HTR-8/SVneo (cell line): ENCODE results near the gene PTPRG.
A peak's percentile ranks its signal among the peaks of the same experiment; 100 is the strongest.

Source experiments
- DNase-seq: peaks from one replicate; pipeline ENCODE4 v3.0.0; 2011; ENCODE audit warnings: low spot score, mixed read lengths; ENCODE audit not compliant: insufficient read length
- FAIRE-seq: peaks from 2 replicates; lab custom pipeline; 2011; peaks lifted over from hg19 to GRCh38; lab: Jason Lieb, UNC

The PTPRG gene

GRCh38 chr3:62173939-62174515 lies 612.7 kb downstream of the PTPRG start:
- DNase-seq (no peak), FAIRE-seq (no peak)

- FAIRE-seq (no peak), DNase-seq (no peak)
Observed at GRCh38 chr3:62175161-62175560, 613.8 kb downstream of the PTPRG start.

- DNase-seq: no peak
Observed at GRCh38 chr3:62178032-62178431, 616.7 kb downstream of the PTPRG start.

GRCh38 chr3:62178739-62179600 lies 617.6 kb downstream of the PTPRG start:
- no peak for FAIRE-seq

More at GRCh38 chr3:62178032-62178431, 616.7 kb downstream of the PTPRG start:
- FAIRE-seq: no peak

GRCh38 chr3:62180514-62180913 lies 619.1 kb downstream of the PTPRG start:
- FAIRE-seq (no peak), DNase-seq (no peak)

More at GRCh38 chr3:62178739-62179600, 617.6 kb downstream of the PTPRG start:
- DNase-seq: no peak

- FAIRE-seq (no peak), DNase-seq (no peak)
Observed at GRCh38 chr3:62183087-62183486, 621.7 kb downstream of the PTPRG start.

- no peak for FAIRE-seq
- DNase-seq: no peak
Observed at GRCh38 chr3:62183969-62184368, 622.6 kb downstream of the PTPRG start.

- DNase-seq: peak; percentile 18
Observed at GRCh38 chr3:62184559-62184958, 623.2 kb downstream of the PTPRG start.

GRCh38 chr3:62187022-62187431 lies 625.7 kb downstream of the PTPRG start:
- DNase-seq (peak; percentile 18), FAIRE-seq (peak; percentile 16)

More at GRCh38 chr3:62184559-62184958, 623.2 kb downstream of the PTPRG start:
- peak; percentile 13 for FAIRE-seq

GRCh38 chr3:62188681-62189375 lies 627.5 kb downstream of the PTPRG start:
- no peak for FAIRE-seq
- peak; percentile 72 for DNase-seq

- FAIRE-seq: no peak
Observed at GRCh38 chr3:62189376-62189698, 628.0 kb downstream of the PTPRG start.

GRCh38 chr3:62192891-62193290 lies 631.5 kb downstream of the PTPRG start:
- no peak for DNase-seq
- FAIRE-seq: no peak

More at GRCh38 chr3:62189376-62189698, 628.0 kb downstream of the PTPRG start:
- no peak for DNase-seq

- FAIRE-seq (no peak), DNase-seq (no peak)
Observed at GRCh38 chr3:62193586-62194345, 632.4 kb downstream of the PTPRG start.

- no peak for DNase-seq
- FAIRE-seq: no peak
Observed at GRCh38 chr3:62197350-62198012, 636.1 kb downstream of the PTPRG start.

GRCh38 chr3:62199126-62199525 lies 637.8 kb downstream of the PTPRG start:
- FAIRE-seq (no peak), DNase-seq (no peak)

- DNase-seq: peak; percentile 38
- no peak for FAIRE-seq
Observed at GRCh38 chr3:62201438-62202035, 640.2 kb downstream of the PTPRG start.

- DNase-seq (no peak), FAIRE-seq (no peak)
Observed at GRCh38 chr3:62203152-62203551, 641.8 kb downstream of the PTPRG start.

- DNase-seq (no peak), FAIRE-seq (no peak)
Observed at GRCh38 chr3:62203561-62203960, 642.2 kb downstream of the PTPRG start.

GRCh38 chr3:62207197-62207596 lies 645.8 kb downstream of the PTPRG start:
- FAIRE-seq: no peak
- no peak for DNase-seq
